ENCODE measurements around the gene ANKRD23. TPM values are rescaled to one million over a fixed set of nuclear protein-coding genes. Genes with fewer than 3 reads are reported as not detected.
A peak's percentile ranks its signal among the peaks of the same experiment; 100 is the strongest.

The ANKRD23 gene
- total RNA-seq, 5 donors from 2014 or later (not counting 1 experiment from before 2014, with no cell fraction given): 10.1 to 19.5 (median 16.4) TPM

DNA sequence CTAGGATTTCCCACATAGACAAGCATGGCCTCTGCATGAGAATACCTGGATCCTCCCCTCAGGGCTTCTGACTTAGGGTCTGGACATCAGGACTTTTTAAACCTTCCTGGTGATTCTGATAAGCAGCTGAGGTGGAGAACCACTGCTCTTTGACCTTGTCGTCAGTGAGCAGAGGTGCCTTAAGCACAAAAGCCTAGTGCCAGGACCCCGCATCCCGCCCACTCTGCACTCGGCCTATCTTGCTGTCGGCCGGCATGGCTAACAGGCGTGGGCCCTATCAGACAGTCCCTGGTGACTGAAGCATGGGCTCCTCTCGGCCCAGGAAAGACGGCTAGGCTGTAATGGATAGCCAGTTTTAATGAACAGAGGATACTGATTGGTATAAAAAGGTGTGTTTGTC, 6.2 kb downstream of the ANKRD23 start:
- POLR2A ChIA-PET: no interaction called here
- no peaks in the 10 kb centered on the region for H3K27me3 ChIP-seq (replicated peaks in 1 of 2; ENCODE audit: control insufficient read depth in 2 of 2, extremely low read depth in 1 of 2, insufficient read depth in 2 of 2, low read length in 1 of 2)
- H3K9me3 ChIP-seq: no peaks in the 10 kb centered on the region
- H3K27me3 Mint-ChIP-seq: no peaks in the 10 kb centered on the region
- peaks cover 8 to 26% of the 10 kb centered on the region in 2 experiments for H3K4me1 ChIP-seq (ENCODE audit: control insufficient read depth in 1 of 2, extremely low read depth in 1 of 2, insufficient read depth in 2 of 2, low read length in 2 of 2)
- CTCF ChIA-PET: interaction anchor here in 1 of 2 donors (0.5 kb wide), 1 partner anchor 14 kb away, joined by 3 read pairs; no protein-coding TSS in a partner anchor
- WGBS (ENCODE audit: insufficient coverage): 97% methylated on average over 9 of the region's 9 CpGs
- ATAC-seq (replicated peaks in 1 of 4) (no peak), DNase-seq (no peak)
- peaks cover 8 to 27% of the 10 kb centered on the region in 2 donors for H3K36me3 ChIP-seq (ENCODE audit: control insufficient read depth in 2 of 2, extremely low read depth in 1 of 2, insufficient read depth in 1 of 2, low read length in 1 of 2)
- no peak overlapping the region for H3K27ac ChIP-seq (ENCODE audit: low read length)
- H3K4me3 ChIP-seq (ENCODE audit: control insufficient read depth in 1 of 2, extremely low read depth in 1 of 2, low read length in 1 of 2): no peak overlapping the region
- peaks cover 19 to 24% (median 21%) of the 10 kb centered on the region in 3 donors for H3K4me1 Mint-ChIP-seq
- H3K27ac Mint-ChIP-seq: peak overlapping the region in 1 of 2 donors; percentile 41
- H3K9me3 Mint-ChIP-seq: no peaks in the 10 kb centered on the region
- no peak overlapping the region for H3K4me3 Mint-ChIP-seq
- H3K36me3 Mint-ChIP-seq: peaks cover 12% of the 10 kb centered on the region

- ATAC-seq (replicated peaks in 1 of 4) (no peak), DNase-seq (no peak)
- Histone ChIP-seq H3K4me1 (ENCODE audit: control insufficient read depth in 1 of 2, extremely low read depth in 1 of 2, insufficient read depth in 2 of 2, low read length in 2 of 2) (peaks cover 8 to 26% of the 10 kb centered on the region in 2 experiments), H3K27me3 (replicated peaks in 1 of 2; ENCODE audit: control insufficient read depth in 2 of 2, extremely low read depth in 1 of 2, insufficient read depth in 2 of 2, low read length in 1 of 2) (no peaks in the 10 kb centered on the region), H3K4me3 (ENCODE audit: control insufficient read depth in 1 of 2, extremely low read depth in 1 of 2, low read length in 1 of 2) (no peak overlapping the region), H3K9me3 (no peaks in the 10 kb centered on the region), H3K27ac (ENCODE audit: low read length) (no peak overlapping the region), H3K36me3 (ENCODE audit: control insufficient read depth in 2 of 2, extremely low read depth in 1 of 2, insufficient read depth in 1 of 2, low read length in 1 of 2) (peaks cover 15 to 44% of the 10 kb centered on the region in 2 donors)
- POLR2A ChIA-PET: interaction anchor here (0.5 to 0.7 kb wide), 4 partner anchors 9 to 286 kb away, joined by 4 to 11 read pairs (median 6); no protein-coding TSS in a partner anchor
- no peaks in the 10 kb centered on the region for H3K27me3 Mint-ChIP-seq
- peaks cover 21% of the 10 kb centered on the region for H3K36me3 Mint-ChIP-seq
- no peak overlapping the region for H3K27ac Mint-ChIP-seq
- H3K4me3 Mint-ChIP-seq: no peak overlapping the region
- H3K9me3 Mint-ChIP-seq: no peaks in the 10 kb centered on the region
- WGBS (ENCODE audit: insufficient coverage): no CpG with 5 or more reads among the region's 4 CpGs
- peaks cover 19 to 21% (median 19%) of the 10 kb centered on the region in 3 donors for H3K4me1 Mint-ChIP-seq
- CTCF ChIA-PET: interaction anchor here in 1 of 2 donors (0.6 to 0.7 kb wide), 2 partner anchors 258 to 1016 kb away, joined by 4 read pairs; no protein-coding TSS in a partner anchor
These were observed 8.0 kb downstream of the ANKRD23 start for GRCh38 chr2:96835830-96836229.

DNA sequence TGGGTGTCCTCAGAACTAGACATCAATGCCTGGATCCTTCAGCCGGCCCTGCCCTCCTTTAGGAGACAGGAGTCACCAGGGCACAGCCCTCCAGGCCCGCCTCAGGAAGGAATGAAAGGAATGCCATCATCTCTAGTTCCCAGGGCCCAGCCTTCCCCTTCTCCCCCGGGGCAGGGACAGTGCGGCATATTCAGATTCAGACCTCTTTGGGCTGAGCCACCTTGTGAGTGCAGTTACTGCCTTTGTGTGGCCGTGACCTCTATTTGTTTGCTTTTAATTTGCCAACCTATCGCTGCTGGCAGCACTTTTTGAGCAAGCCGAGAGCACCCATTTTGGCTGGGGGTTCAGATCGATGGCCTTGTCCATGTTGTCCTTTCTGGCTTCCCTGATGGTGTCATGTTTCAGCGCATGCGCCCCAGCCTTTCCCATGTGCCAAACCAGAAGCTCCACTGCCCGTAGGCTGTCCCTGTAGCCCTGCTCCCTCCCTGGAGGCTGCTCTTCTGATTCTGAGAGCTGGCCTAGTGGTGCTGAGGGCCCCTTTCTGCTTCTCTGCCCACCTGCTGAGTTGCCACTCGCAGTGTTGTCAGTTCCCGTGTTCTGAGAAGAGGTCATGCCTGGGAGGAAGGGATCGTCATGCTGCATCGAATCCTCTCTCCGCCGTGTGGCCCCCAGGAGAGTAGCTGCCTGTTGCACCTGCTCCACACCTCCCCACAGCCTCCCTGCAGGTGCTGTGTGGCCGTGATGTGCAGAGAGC, 10.9 kb downstream of the ANKRD23 start:
- ATAC-seq (replicated peaks in 1 of 4): no peak
- Histone ChIP-seq H3K4me1 (ENCODE audit: control insufficient read depth in 1 of 2, extremely low read depth in 1 of 2, insufficient read depth in 2 of 2, low read length in 2 of 2) (peaks cover 0 to under 1% of the 10 kb centered on the region in 2 experiments), H3K9me3 (no peaks in the 10 kb centered on the region), H3K27me3 (replicated peaks in 1 of 2; ENCODE audit: control insufficient read depth in 2 of 2, extremely low read depth in 1 of 2, insufficient read depth in 2 of 2, low read length in 1 of 2) (no peaks in the 10 kb centered on the region), H3K27ac (ENCODE audit: low read length) (no peak overlapping the region), H3K36me3 (ENCODE audit: control insufficient read depth in 2 of 2, extremely low read depth in 1 of 2, insufficient read depth in 1 of 2, low read length in 1 of 2) (peaks cover 31 to 71% of the 10 kb centered on the region in 2 donors), H3K4me3 (ENCODE audit: control insufficient read depth in 1 of 2, extremely low read depth in 1 of 2, low read length in 1 of 2) (no peak overlapping the region)
- H3K4me3 Mint-ChIP-seq: no peak overlapping the region
- DNase-seq: no peak
- peaks cover 42% of the 10 kb centered on the region for H3K36me3 Mint-ChIP-seq
- ChIA-PET POLR2A (no interaction called here), CTCF (interaction anchor here (0.7 kb wide), 2 partner anchors 692 to 713 kb away, joined by 3 to 4 read pairs; no protein-coding TSS in a partner anchor)
- H3K27me3 Mint-ChIP-seq: no peaks in the 10 kb centered on the region
- 95% methylated on average over 11 of the region's 18 CpGs for WGBS (ENCODE audit: insufficient coverage)
- peaks cover 0 to 6% (median 5%) of the 10 kb centered on the region in 3 donors for H3K4me1 Mint-ChIP-seq
- no peaks in the 10 kb centered on the region for H3K9me3 Mint-ChIP-seq
- H3K27ac Mint-ChIP-seq: peak overlapping the region in 1 of 2 donors; percentile 48

GRCh38 chr2:96832408-96832753, 11.4 kb downstream of the ANKRD23 start:
- no peaks in the 10 kb centered on the region for H3K27me3 ChIP-seq (replicated peaks in 1 of 2; ENCODE audit: control insufficient read depth in 2 of 2, extremely low read depth in 1 of 2, insufficient read depth in 2 of 2, low read length in 1 of 2)
- H3K27ac Mint-ChIP-seq: no peak overlapping the region
- no peak overlapping the region for H3K27ac ChIP-seq (ENCODE audit: low read length)
- no peak overlapping the region for H3K4me3 ChIP-seq (ENCODE audit: control insufficient read depth in 1 of 2, extremely low read depth in 1 of 2, low read length in 1 of 2)
- DNase-seq (no peak), ATAC-seq (replicated peaks in 1 of 4) (no peak)
- H3K9me3 Mint-ChIP-seq: no peaks in the 10 kb centered on the region
- WGBS (ENCODE audit: insufficient coverage): 100% methylated on average over 3 of the region's 11 CpGs
- H3K9me3 ChIP-seq: no peaks in the 10 kb centered on the region
- CTCF ChIA-PET: no interaction called here
- peaks cover 0 to 5% (median 3%) of the 10 kb centered on the region in 3 donors for H3K4me1 Mint-ChIP-seq
- POLR2A ChIA-PET: no interaction called here
- peaks cover 42% of the 10 kb centered on the region for H3K36me3 Mint-ChIP-seq
- H3K36me3 ChIP-seq (ENCODE audit: control insufficient read depth in 2 of 2, extremely low read depth in 1 of 2, insufficient read depth in 1 of 2, low read length in 1 of 2): peaks cover 36 to 72% of the 10 kb centered on the region in 2 donors
- no peaks in the 10 kb centered on the region for H3K27me3 Mint-ChIP-seq
- no peaks in the 10 kb centered on the region for H3K4me1 ChIP-seq (ENCODE audit: control insufficient read depth in 1 of 2, extremely low read depth in 1 of 2, insufficient read depth in 2 of 2, low read length in 2 of 2)
- no peak overlapping the region for H3K4me3 Mint-ChIP-seq

DNA sequence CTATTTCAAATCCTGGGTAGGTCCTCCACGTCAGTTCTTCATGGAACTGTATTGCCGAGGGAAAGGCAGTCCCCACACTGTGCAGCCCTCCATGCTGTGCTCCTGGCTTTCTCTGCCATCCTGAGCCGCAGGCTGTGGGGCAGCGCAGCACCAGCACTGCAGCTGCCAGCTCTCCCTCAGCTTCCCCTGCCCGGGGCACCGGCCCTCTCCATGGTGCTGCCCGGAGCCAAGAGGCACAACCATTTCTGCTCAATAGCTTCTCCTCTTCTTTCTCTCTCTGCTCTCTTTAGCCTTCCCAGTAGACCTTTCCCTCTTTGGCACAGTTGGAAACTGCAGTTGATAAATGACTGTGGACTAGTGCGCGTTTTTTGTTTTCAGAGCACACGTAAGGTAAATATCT, 12.1 kb downstream of the ANKRD23 start:
- Histone ChIP-seq H3K4me3 (ENCODE audit: control insufficient read depth in 1 of 2, extremely low read depth in 1 of 2, low read length in 1 of 2) (no peak overlapping the region), H3K27me3 (replicated peaks in 1 of 2; ENCODE audit: control insufficient read depth in 2 of 2, extremely low read depth in 1 of 2, insufficient read depth in 2 of 2, low read length in 1 of 2) (no peaks in the 10 kb centered on the region), H3K36me3 (ENCODE audit: control insufficient read depth in 2 of 2, extremely low read depth in 1 of 2, insufficient read depth in 1 of 2, low read length in 1 of 2) (peaks cover 41 to 75% of the 10 kb centered on the region in 2 donors), H3K27ac (ENCODE audit: low read length) (no peak overlapping the region), H3K9me3 (no peaks in the 10 kb centered on the region), H3K4me1 (ENCODE audit: control insufficient read depth in 1 of 2, extremely low read depth in 1 of 2, insufficient read depth in 2 of 2, low read length in 2 of 2) (no peaks in the 10 kb centered on the region)
- CTCF ChIA-PET: interaction anchor here in 1 of 2 donors (1.1 kb wide), 1 partner anchor 66 kb away, joined by 3 read pairs; no protein-coding TSS in a partner anchor
- POLR2A ChIA-PET: no interaction called here
- ATAC-seq (replicated peaks in 1 of 4) (no peak), DNase-seq (no peak)
- no peak overlapping the region for H3K4me3 Mint-ChIP-seq
- peaks cover 45% of the 10 kb centered on the region for H3K36me3 Mint-ChIP-seq
- peaks cover 0 to 4% (median 0%) of the 10 kb centered on the region in 3 donors for H3K4me1 Mint-ChIP-seq
- WGBS (ENCODE audit: insufficient coverage): 97% methylated on average over 7 of the region's 10 CpGs
- H3K27me3 Mint-ChIP-seq: no peaks in the 10 kb centered on the region
- no peak overlapping the region for H3K27ac Mint-ChIP-seq
- no peaks in the 10 kb centered on the region for H3K9me3 Mint-ChIP-seq

GRCh38 chr2:96830044-96830562, 13.7 kb downstream of the ANKRD23 start:
- Mint-ChIP-seq H3K4me1 (peaks cover 0 to 4% (median 0%) of the 10 kb centered on the region in 3 donors), H3K27ac (peak overlapping the region; percentile 6 to 30), H3K36me3 (peaks cover 51% of the 10 kb centered on the region), H3K27me3 (no peaks in the 10 kb centered on the region), H3K9me3 (no peaks in the 10 kb centered on the region), H3K4me3 (no peak overlapping the region)
- DNase-seq: no peak
- no peaks in the 10 kb centered on the region for H3K27me3 ChIP-seq (replicated peaks in 1 of 2; ENCODE audit: control insufficient read depth in 2 of 2, extremely low read depth in 1 of 2, insufficient read depth in 2 of 2, low read length in 1 of 2)
- H3K36me3 ChIP-seq (ENCODE audit: control insufficient read depth in 2 of 2, extremely low read depth in 1 of 2, insufficient read depth in 1 of 2, low read length in 1 of 2): peaks cover 46 to 86% of the 10 kb centered on the region in 2 donors
- H3K4me1 ChIP-seq (ENCODE audit: control insufficient read depth in 1 of 2, extremely low read depth in 1 of 2, insufficient read depth in 2 of 2, low read length in 2 of 2): no peaks in the 10 kb centered on the region
- 84% methylated on average over 3 of the region's 5 CpGs for WGBS (ENCODE audit: insufficient coverage)
- ChIA-PET POLR2A (no interaction called here), CTCF (no interaction called here)
- ATAC-seq (replicated peaks in 1 of 4): no peak
- no peak overlapping the region for H3K27ac ChIP-seq (ENCODE audit: low read length)
- no peak overlapping the region for H3K4me3 ChIP-seq (ENCODE audit: control insufficient read depth in 1 of 2, extremely low read depth in 1 of 2, low read length in 1 of 2)
- no peaks in the 10 kb centered on the region for H3K9me3 ChIP-seq
